Mammary epithelial cell (primary cell): Measurements from ENCODE around the gene SLC1A4.
"Not testable (repeated sequence)": the region's sequence is repeated elsewhere in the genome, so short reads cannot be mapped to it uniquely, and the experiment has no call there.

Experiments used
- EZH2 ChIP-seq: IDR thresholded peaks from 2 replicates; pipeline ENCODE4 v1.6.1; 2012; ENCODE audit warnings: low read length, inconsistent platforms, borderline replicate concordance
- TF ChIP-seq, protein P1 (sequence below), 2 donors: IDR thresholded peaks in 1 of 2; conservative IDR thresholded peaks in 1 of 2; 2 replicates each; pipeline ENCODE4 v1.5.1; 2011 to 2012; ENCODE audit warnings: inconsistent platforms in 2 of 2, low read length in 2 of 2, mild to moderate bottlenecking in 2 of 2, control low read depth in 1 of 2, low read depth in 1 of 2; ENCODE audit not compliant: insufficient read depth in 1 of 2; ENCODE audit errors: extremely low read depth in 1 of 2

GRCh38 chr2:65033667-65034066 lies 44.5 kb downstream of the SLC1A4 start:
- TF ChIP-seq, protein P1, sequence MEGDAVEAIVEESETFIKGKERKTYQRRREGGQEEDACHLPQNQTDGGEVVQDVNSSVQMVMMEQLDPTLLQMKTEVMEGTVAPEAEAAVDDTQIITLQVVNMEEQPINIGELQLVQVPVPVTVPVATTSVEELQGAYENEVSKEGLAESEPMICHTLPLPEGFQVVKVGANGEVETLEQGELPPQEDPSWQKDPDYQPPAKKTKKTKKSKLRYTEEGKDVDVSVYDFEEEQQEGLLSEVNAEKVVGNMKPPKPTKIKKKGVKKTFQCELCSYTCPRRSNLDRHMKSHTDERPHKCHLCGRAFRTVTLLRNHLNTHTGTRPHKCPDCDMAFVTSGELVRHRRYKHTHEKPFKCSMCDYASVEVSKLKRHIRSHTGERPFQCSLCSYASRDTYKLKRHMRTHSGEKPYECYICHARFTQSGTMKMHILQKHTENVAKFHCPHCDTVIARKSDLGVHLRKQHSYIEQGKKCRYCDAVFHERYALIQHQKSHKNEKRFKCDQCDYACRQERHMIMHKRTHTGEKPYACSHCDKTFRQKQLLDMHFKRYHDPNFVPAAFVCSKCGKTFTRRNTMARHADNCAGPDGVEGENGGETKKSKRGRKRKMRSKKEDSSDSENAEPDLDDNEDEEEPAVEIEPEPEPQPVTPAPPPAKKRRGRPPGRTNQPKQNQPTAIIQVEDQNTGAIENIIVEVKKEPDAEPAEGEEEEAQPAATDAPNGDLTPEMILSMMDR (conservative IDR thresholded peaks at IDR 0.05 in 1 of 2, IDR thresholded peaks at IDR 0.05 in 1 of 2; ENCODE audit: extremely low read depth in 1 of 2, insufficient read depth in 1 of 2, low read depth in 1 of 2, low read length in 2 of 2), result not testable (repeated sequence)
- TF ChIP-seq EZH2, result not testable (repeated sequence)
